NCI-H1092 treated with DMSO at 0.1 percent for 48 hours (cell line): Measurements from ENCODE around the gene CBFA2T2.

ENCODE experiments used
- DNase-seq: peaks from one replicate; lab custom pipeline; 2025; lab: John Stamatoyannopoulos, UW

CBFA2T2 gene

DNA sequence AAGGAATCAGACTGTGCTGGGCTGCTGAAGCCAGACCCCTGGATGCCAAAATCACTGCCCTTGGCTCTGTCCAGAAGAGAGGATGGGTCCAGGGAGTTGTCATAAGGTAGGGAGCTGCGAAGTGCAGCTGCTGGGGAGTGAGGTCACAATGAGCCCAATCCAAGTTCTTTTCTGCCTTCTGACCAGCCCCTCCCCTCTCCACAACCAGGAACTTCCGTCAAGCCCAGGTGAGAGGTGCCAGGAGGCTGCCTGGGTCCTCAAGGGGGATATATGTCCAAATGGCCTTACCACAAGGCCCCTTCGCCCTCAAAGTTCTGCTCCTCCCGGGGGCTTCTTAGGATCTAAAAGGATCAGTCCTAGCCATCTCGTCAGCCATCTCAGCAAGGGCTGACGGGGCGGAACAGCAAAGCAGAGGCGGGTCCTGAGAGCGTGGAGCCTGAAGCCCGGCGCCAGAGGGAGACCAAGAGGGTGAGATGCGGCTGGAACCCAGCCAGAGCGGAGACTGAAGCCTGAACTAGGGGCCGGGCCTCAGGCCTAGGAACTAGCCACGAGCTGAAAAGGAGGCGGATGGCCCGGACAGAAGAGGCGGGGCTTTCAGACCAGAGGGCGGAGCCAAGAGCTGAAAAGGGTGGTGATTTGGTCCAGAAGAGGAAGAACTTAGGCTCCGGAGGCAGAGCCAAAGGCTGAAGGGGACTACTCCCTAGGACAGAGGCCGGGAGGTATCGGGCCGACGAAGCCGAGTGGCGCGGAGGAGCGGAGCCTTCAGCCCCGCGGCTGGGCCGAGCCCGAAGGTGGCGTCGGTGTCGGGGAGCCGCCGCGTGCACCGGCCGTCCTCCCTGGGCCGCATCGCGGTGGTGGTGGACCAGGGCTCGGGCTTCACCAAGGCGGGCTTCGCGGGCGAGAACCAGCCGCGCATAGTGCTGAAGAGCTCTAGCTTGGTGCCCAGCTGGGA, 176.7 kb downstream of the CBFA2T2 start, which contains the start of gene ACTL10:
Gene ACTL10, plus strand, starts transcription at position 651 of the 952 bp plus-strand sequence. CDS start 555 bp downstream, outside the sequence.
- no peak for DNase-seq

DNA sequence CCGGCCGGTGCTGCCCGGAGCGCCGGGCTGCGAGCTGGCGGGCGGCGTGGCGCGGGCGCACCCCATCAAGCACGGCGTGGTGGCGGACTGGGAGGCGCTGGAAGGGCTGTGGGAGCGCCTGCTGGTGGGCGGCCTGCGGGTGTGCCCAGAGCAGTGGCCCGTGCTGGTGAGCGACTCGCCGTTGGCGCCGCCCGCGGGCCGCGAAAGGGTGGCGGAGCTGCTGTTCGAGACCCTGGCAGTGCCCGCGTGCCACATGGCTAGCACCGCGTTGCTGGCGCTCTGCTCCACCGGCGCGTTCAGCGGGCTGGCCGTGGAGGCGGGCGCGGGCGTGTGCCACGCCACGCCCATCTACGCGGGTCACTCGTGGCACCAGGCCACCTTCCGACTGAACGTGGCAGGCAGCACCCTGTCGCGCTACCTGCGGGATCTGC, 177.4 kb downstream of the CBFA2T2 start:
- no peak for DNase-seq

DNA sequence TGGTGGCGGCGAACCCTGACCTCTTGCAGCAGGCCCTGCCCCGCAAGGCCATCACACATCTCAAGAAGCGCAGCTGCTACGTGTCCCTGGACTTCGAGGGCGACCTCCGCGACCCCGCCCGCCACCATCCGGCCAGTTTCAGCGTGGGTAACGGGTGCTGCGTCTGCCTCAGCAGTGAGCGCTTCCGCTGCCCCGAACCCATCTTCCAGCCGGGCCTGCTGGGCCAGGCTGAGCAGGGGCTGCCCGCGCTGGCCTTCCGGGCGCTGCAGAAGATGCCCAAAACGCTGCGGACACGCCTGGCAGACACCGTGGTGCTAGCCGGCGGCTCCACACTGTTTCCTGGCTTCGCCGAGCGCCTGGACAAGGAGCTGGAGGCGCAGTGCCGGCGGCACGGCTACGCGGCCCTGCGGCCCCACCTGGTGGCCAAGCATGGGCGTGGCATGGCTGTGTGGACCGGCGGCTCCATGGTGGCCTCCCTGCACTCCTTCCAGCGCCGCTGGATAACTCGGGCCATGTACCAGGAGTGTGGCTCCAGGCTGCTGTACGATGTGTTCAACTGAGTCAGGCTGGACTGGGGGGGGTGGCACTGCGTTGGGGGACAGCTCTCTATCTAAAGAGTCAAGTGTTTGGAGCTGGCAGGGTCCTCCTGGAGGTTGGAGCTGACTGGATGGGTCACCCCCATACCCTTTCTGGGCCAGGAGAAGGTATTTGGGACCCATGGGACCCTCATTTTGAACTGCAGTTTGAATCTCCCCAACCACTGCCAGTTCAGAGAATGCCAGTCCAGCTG, 178.0 kb downstream of the CBFA2T2 start:
- no peak for DNase-seq

DNA sequence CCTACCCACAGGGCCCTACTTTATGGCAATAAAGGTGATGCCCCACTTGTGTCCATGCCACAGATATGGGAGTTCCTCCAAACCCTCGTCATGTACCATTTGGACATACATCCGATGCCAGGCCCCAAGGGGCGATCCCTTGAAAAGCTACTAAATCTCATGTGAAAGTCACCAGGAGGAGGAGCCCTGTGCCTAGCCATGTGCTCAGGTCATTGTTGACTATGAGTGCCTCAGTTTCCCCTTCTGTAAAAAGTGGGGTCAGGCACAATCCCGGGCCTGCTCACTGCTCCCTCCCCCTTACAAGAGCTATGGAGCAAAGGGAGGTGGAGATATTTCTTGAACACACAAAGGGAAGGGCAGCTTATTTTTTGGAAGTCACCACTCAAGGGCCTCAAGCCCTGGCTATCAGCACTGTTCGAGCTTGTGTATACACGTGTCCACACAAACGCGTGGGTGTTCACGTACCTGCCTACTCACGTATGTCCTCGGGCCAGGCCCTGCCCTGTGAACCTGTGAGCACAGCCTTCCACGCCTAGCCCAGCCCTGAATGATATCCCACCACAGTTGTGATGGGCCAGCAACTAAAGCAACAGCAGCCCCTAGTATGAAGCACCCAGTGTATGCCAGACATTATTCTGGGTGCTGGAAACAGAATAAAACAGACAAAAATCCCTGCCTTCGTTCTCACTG, 178.7 kb downstream of the CBFA2T2 start:
- no peak for DNase-seq

DNA sequence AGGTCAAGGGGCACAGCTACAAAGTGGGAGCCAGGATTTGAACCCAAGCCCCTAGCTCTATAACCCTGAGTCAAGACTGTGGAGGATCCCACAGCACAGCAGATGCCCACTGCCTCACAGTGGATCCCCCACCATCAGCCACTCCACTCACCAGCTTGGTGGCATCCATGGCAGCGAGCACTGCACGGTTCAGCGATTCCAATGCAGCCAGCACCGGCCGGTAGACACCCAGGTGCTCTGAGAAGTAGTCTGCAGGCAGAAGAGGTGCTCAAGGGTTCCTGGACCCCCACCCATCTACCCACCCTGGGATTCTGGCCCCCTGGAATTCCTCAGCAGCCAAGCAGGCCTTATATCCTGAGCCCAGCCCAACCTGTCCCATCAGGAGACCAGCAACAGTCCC, 179.3 kb downstream of the CBFA2T2 start:
- DNase-seq: no peak

DNA sequence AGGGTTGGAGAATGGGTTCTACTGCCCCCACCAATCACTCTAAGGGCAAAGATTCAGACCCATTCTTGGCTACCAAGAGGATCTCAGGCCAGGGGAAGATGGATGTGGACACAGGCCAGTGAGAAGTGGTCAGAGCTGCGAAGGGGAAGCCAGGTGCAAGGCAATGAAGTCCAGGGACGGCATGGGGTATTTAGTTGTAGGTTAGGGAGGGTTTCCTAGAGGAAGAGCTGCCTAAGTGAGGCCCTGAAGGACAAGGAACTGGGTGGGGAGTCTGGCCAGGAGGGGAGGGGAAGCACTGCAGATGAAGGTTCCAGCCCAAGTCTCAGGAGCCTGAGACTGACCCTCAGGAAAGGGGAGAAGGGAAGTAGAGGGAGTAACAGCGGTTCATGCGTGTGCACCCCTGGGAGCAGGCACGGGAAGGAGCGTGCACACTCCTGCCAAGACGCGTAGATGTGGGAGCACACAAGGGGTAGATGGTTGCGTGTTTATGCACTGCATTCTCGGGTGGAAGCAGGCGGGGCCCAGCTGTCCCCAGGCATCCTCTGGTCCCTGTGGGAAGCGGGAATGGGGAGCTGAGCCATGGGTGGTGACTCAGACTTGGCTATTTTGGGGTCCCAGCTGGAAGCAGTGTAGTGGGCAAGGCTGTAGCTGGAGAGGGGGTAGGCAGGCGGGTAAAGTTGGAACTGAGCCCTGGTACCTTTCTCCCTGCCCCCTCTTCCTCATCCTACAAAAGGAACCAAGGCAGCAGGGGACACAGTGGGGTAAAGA, 180.2 kb downstream of the CBFA2T2 start:
- DNase-seq: no peak

DNA sequence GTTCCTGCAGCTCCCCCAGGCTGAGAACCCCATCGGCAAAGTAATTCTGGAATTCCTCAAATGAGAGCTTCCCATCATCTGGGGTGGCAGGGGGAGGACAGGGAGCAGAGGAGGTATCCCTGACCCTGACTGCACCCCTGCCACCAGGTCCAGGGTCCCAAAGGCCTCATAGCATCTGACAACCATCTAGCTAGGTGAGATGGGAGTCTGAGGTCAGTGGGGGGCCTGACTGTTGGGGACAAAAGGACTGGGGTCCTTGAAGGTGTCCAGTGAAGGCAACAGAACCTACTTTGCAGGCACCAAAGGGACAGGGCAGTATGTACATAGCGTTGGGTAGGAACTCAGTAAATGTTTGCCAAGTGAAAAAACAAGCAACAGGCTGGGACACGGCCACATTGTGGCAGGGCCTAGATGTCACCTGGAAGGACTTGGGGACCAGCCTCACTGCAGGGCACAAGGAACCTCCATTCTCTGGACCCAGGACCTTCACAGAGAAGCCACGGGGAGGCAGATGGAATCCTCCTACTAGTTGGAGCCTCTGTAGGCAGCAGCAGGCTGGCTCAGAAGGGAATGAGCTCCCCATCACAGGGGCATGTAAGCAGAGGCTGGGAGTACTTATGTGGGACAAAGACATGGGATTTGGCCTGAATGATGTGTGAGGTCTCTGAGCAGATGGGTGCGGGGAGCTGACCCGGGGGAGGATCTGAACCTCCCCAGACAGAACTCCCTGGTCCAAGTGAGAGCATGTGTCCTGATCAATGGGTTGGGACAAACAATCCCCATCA, 181.0 kb downstream of the CBFA2T2 start:
- no peak for DNase-seq

DNA sequence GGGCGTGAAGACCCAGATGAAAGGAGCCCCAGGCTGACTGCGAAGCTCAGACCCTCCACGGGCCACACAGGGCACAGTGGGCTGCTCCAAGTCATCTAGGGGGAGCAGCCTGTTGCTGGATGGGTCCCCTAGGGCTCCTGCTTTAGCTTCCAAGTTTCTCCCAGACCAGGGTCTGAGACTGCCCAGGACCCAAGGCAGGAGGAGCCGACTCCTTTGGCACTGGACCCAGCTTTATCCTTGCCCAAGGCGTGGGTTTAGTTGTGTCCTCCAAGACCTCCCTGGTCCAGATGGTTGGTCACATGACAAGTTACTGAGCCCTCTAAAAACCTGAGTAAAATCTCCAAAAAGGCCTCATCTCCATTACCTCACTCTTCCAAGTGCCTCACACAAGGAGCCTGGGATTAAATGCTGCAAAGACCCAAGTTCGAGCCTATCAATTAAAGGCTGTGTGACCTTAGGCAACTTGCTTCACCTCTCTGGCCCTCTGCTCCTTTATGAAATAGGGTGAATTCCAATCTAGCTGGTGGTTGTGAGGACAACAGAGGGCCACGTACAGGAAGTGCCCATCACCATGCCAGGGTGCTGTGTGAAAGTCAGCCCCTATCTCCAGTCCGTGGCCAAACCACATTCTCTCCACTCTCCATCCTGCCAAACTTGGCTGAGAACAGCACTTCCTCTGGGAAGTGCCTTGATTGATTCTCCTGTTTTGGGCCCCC, 181.8 kb downstream of the CBFA2T2 start:
- DNase-seq: no peak

DNA sequence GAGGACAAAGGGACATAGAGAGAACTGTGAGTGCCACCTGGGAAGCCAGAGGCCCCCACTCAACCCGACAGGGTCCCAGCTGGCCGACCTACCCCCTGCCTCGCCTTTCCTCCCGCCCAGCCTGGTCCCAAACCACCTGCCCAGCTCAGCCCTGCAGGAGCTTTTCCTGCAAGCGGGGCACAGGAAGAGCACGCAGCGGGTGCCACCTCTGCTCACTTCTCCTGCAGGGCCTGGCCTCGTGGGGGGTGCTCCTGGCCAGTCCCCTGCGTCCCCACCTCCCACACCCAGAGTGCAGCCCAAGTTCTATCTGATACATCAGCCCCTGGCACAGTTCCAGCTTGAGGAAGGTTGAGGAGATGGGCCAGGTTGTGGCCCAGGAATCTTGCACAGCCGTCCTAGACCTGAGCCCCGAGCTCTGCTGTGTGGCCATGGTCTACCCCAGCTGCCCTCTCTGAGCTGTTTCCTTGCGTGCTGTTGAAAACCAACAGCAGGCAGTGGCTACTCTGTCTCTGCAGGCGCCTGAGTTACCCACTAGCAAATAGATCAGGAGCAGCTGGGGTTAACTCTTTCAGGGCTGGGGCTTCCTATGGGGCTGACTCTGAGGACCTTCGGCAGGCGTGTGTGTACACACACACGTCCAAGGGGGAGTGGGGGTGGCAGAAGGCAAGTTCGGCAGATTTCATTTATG, 182.7 kb downstream of the CBFA2T2 start:
- no peak for DNase-seq

DNA sequence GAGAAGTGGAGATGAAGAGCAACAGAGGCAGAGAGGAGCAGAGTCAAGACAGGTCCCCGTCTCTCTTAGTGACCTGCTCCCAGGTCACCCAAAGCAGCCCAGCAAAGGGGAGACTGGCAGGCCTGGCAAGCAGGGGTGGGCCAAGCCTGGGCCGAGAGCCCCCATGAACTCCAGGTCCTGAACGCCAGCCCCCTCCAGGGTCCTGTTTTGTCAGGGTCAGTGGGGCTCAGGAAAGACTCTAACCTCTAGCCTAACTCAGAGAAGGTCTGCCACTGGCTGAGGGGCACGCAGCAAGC, 183.2 kb downstream of the CBFA2T2 start:
- no peak for DNase-seq

DNA sequence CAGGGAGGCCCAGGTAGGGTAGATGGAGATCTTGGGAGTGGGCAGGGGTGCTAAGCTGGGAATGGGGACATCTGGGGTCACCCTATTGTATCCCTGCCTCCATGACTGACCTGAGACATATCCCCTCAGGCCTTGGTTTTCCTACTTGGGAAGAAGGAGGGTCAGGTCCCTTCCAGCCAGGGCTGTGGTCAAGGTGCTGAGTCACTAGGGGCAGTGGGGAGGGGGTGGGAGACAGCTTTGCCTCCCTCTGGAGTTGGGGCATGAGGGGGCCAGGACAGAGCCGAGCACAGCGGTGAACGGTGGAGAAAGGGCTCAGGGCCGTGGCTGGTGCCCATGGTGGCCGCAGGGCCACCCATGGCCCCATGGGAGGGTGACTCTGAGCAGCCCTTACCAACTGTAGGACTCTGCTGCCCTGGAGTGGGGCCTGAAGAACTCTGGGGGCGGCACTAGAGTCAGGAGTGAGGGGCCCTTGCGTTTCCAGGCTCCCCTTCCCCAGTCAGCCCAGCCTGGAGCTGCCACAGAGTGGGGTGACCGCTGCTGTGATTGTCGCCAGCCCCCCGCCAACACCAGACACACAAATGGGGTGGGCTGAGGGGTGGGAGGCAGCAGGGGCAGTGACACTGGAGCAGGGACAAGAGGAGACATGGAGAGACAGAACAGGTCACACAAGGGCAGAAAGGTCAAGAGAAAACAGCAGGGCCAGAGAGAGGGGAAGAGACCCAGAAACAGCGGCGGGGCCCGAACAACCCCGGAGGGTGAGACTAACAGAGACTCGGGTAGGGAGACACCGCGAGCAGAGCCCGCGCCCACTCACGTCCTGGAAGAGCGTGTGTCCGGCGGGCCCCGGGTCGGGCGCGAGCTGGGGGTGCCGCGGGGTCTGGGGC, 183.8 kb downstream of the CBFA2T2 start:
- peak; percentile 57 for DNase-seq

DNA sequence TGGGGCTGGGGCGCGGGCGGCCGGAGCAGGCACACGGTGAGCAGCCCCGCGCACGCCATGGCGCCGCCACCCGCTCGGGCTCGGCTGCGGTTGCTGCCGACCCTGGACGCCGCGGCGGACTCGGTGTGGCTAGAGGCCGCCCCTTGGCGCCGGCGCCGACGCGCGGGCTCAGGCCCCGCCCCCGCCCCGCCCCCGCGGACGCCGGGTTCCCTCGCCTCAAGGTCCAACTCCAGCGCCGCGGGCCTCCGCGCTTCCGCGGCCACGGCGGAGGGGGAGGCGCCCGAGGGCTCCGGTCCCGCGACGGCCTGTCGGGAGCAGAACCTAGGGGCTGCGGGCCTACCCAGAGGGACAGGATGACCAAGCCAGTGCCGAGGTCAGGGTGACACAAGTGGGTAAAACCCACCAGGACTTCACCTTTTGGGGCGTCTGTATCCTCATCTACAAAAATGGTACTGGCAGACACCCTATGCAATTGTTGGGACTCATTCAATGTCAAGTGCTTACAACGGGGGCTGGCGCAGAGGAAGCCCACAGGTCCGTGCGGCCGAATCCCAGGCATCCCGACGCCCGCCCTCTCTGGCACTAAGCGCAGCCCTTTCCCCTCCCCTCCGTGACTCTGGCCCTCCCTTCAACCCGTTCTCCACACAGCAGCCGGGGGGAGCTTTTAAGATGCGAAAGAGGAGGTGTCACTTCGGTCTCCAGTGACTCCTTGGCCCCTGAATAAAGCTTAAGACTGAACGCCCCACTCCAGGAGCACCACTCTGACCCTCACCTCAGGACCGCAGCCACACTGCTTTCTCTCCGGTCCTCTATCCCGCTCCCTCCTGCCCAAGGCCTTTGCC, 184.6 kb downstream of the CBFA2T2 start, which contains the start of gene NECAB3:
Gene NECAB3, minus strand, starts transcription at position 135 of the 842 bp plus-strand sequence. Its CDS starts 76 bp downstream, at position 59.
- DNase-seq: peak; percentile 77

DNA sequence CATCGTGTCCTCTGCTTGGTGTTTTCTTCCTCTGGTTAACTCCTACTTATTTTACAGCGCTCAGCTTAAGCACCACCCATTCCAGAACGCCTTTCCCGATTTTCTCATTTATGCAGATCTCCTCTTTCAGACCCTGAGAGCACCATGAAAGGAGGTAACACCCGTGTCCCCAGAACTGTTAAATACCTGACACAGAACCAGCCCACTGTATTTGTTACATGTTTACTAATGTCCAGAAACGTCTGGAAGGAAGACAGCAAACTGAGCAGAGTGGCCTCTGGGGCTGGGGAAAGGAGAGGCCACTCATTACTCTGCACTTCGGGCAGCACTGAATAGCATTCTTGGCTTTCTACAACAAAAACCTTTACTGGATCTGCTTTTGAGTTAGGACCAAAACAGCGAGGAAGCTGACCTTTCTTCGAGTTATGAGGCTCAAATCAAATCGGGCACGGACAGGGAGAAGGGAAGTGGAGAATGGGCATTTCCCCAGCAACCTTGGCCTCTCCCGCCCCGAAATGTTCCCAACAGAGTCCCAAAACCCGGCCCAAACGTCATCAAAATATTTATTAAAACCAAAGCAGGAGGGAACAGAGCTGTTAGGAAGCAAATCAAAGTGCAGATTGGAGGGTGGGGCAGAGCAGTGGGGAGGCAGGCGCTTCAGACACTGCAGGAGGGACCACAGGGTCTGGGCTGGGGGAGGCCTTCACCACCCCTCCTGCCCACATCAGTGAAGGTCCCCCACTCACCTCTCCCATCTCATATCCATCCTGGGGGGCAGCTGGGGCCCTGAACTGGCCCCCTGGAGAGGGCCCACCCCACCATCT, 185.5 kb downstream of the CBFA2T2 start:
- DNase-seq: no peak

DNA sequence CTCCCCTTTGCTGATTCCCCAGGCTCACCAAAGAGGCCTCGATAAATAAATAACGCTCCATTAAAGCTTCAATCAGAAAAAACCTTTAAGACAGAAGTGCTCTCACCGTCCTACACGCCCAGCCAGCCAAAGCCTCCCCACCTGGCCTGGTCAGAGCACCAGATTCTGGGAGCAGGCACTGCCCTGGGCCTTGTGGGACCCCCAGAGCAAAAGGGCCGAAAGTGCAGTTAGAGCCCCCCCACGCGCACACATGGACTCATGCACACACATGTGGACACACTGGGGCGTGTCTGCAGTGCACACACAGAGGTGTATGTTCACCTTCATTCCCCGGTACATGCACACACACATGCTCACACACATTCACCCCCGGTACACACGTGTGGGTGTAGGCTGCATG, 186.2 kb downstream of the CBFA2T2 start:
- no peak for DNase-seq

DNA sequence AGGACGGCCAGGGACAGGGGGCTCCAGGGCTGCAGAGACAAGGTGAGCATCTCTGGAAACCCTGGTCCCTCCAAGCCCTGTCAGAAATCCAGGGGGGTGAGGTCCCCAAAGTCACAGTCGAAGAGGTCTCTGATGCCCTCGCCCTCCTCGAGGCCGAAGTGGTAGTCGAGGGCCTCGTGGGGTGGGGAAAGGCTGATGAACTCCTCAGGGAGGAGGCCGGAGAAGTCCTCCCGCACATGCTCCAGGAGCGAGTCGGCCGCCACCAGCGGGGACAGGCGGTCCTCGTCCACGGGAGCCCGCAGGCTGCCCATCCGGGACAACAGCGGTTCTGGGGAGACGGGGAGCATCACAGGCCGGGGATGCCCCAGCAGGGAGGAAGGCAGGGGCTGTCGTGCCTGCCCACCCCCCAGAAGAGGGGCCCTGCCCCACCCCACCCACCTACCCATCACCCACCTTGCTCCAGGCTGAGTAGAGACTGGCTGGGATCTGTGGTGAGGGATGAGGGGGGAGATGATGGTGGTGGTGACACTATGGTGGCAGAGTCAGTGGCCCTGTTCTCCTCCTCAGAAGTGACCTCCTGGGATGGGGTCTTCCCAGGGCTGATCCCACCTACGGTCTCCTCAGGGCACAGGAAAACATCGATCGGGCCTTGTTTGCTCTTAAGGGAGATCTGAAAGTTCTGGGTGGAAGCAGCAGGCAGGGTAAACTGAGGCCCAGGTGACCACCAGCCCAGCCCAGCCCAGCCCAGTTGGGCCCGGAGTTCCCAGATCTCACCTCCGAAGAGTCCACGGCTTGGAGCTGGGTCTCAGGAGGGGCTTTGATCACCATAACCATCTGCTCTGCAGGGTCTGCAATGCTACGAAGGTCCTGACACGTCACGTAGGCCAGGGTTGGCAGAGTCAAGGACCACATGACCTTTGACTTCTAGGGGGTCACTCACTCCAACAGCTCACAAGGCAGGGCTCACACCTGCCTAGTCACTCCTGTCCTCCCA, 187.1 kb downstream of the CBFA2T2 start:
- DNase-seq: no peak
